Measurements from ENCODE around the gene DRC7. TPM values are rescaled to one million over a fixed set of nuclear protein-coding genes. Genes with fewer than 3 reads are reported as not detected.

DRC7 gene
- total RNA-seq, 4 donors from 2014 or later: 0.79 TPM; not detected in 3

- Histone ChIP-seq H3K9me3 (no peaks in the 10 kb centered on the region), H3K27me3 (no peaks in the 10 kb centered on the region), H3K36me3 (peaks cover 0 to 92% (median 4%) of the 10 kb centered on the region in 3 donors), H3K27ac (no peak overlapping the region), H3K4me3 (no peak overlapping the region), H3K4me1 (peaks cover 11 to 30% (median 12%) of the 10 kb centered on the region in 3 donors)
- DNase-seq: no peak
- intact Hi-C loops (cut with DNase I): loop anchor here (5.0 to 10.0 kb wide), 3 partner anchors 103 to 243 kb away; partner anchors contain the start of genes USB1 and ZNF319
- TF ChIP-seq POLR2A (IDR thresholded peaks at IDR 0.05): no peak
- TF ChIP-seq CTCF (IDR thresholded peaks at IDR 0.05): no peak
- WGBS, 2 donors: 61% methylated on average over 4 of the region's 7 CpGs; no CpG with 5 or more reads in 1 of the 2 donors
Measured at GRCh38 chr16:57759131-57759530, 64.5 kb downstream of the DRC7 start.

GRCh38 chr16:57759541-57760356 is 65.1 kb downstream of the DRC7 start:
- 38 to 62% methylated on average over 4 to 19 of the region's 21 CpGs for WGBS, 2 donors
- Histone ChIP-seq H3K36me3 (peaks cover 0 to 86% (median 4%) of the 10 kb centered on the region in 3 donors), H3K9me3 (no peaks in the 10 kb centered on the region), H3K27me3 (no peaks in the 10 kb centered on the region), H3K4me1 (peaks cover 12 to 35% (median 17%) of the 10 kb centered on the region in 3 donors), H3K27ac (no peak overlapping the region), H3K4me3 (no peak overlapping the region)
- intact Hi-C loops (cut with DNase I): loop anchor here (5.0 to 10.0 kb wide), 3 partner anchors 103 to 243 kb away; partner anchors contain the start of genes USB1 and ZNF319
- DNase-seq: no peak
- TF ChIP-seq CTCF (IDR thresholded peaks at IDR 0.05): no peak
- TF ChIP-seq POLR2A (IDR thresholded peaks at IDR 0.05): no peak

GRCh38 chr16:57760357-57761160 is 66.0 kb downstream of the DRC7 start:
- TF ChIP-seq POLR2A (IDR thresholded peaks at IDR 0.05): no peak
- no peak for TF ChIP-seq CTCF (IDR thresholded peaks at IDR 0.05)
- intact Hi-C loops (cut with DNase I): no loop called here
- WGBS, 2 donors: 78 to 92% methylated on average over 8 to 14 of the region's 40 CpGs
- H3K27ac ChIP-seq: no peak overlapping the region
- DNase-seq: no peak
- no peaks in the 10 kb centered on the region for H3K27me3 ChIP-seq
- H3K36me3 ChIP-seq: peaks cover 0 to 85% (median 4%) of the 10 kb centered on the region in 3 donors
- H3K4me1 ChIP-seq: peaks cover 12 to 35% (median 17%) of the 10 kb centered on the region in 3 donors
- H3K4me3 ChIP-seq: no peak overlapping the region
- H3K9me3 ChIP-seq: no peaks in the 10 kb centered on the region

GRCh38 chr16:57761301-57761700 is 66.7 kb downstream of the DRC7 start:
- WGBS, 2 donors: 74 to 82% methylated on average over 6 to 8 of the region's 9 CpGs
- no peak for DNase-seq
- Histone ChIP-seq H3K27me3 (no peaks in the 10 kb centered on the region), H3K4me3 (no peak overlapping the region), H3K9me3 (no peaks in the 10 kb centered on the region), H3K4me1 (peaks cover 12 to 35% (median 17%) of the 10 kb centered on the region in 3 donors), H3K36me3 (peaks cover 0 to 85% (median 4%) of the 10 kb centered on the region in 3 donors), H3K27ac (no peak overlapping the region)
- intact Hi-C loops (cut with DNase I): no loop called here
- TF ChIP-seq POLR2A (IDR thresholded peaks at IDR 0.05) (no peak), CTCF (IDR thresholded peaks at IDR 0.05) (no peak)

Data from esophagus squamous epithelium (tissue), 5 donors.